Neural progenitor cell (in vitro differentiated cells): ENCODE data around the gene CD63.

Source experiments
- CTCF ChIP-seq: fragments of 200-600 bp; sonication (generic); IDR thresholded peaks from 2 replicates; pipeline ENCODE4 v1.5.1; 2017; ENCODE audit warnings: antibody characterized with exemption, mild to moderate bottlenecking
- EZH2 ChIP-seq: fragments of 200-600 bp; sonication (generic); IDR thresholded peaks from 2 replicates; pipeline ENCODE4 v1.6.1; 2017; ENCODE audit warnings: antibody characterized with exemption, mild to moderate bottlenecking, moderate library complexity
- EZH2phosphoT487 ChIP-seq: fragments of 200-600 bp; sonication (generic); IDR thresholded peaks from 2 replicates; pipeline ENCODE4 v1.6.1; 2017; ENCODE audit warnings: antibody characterized with exemption

GRCh38 chr12:55692631-55693322 lies 36.0 kb downstream of the CD63 start:
- TF ChIP-seq CTCF (no peak), EZH2phosphoT487 (no peak), EZH2 (no peak)
